Measurements from ENCODE around the gene AP1M2. TPM values are rescaled to one million over a fixed set of nuclear protein-coding genes. Genes with fewer than 3 reads are reported as not detected.
A peak's percentile ranks its signal among the peaks of the same experiment; 100 is the strongest.
"Not testable (repeated sequence)": the region's sequence is repeated elsewhere in the genome, so short reads cannot be mapped to it uniquely, and the experiment has no call there.

AP1M2 gene
- total RNA-seq, 1 donor from 2014 or later, result 29.0 TPM

GRCh38 chr19:10577951-10578350 is 9.2 kb downstream of the AP1M2 start:
- H3K4me1 ChIP-seq, result peaks cover 7% of the 10 kb centered on the region
- intact Hi-C loops (cut with DNase I), result no loop called here
- TF ChIP-seq POLR2A (IDR thresholded peaks at IDR 0.05) (no peak), CTCF (IDR thresholded peaks at IDR 0.05) (no peak), POLR2AphosphoS5 (IDR thresholded peaks at IDR 0.05; ENCODE audit: insufficient read depth in 1 of 2, low read depth in 1 of 2) (no peak)
- no peak for DNase-seq (ENCODE audit: extremely low spot score in 2 of 2)
- H3K4me3 ChIP-seq, result no peak overlapping the region
- H3K36me3 ChIP-seq, result no peaks in the 10 kb centered on the region
- no peak overlapping the region for H3K27ac ChIP-seq
- H3K27me3 ChIP-seq, result no peaks in the 10 kb centered on the region
- no peaks in the 10 kb centered on the region for H3K9me3 ChIP-seq

- H3K27me3 ChIP-seq, result no peaks in the 10 kb centered on the region
- H3K9me3 ChIP-seq, result no peaks in the 10 kb centered on the region
- no peak for TF ChIP-seq POLR2AphosphoS5 (IDR thresholded peaks at IDR 0.05; ENCODE audit: insufficient read depth in 1 of 2, low read depth in 1 of 2)
- no peak for TF ChIP-seq CTCF (IDR thresholded peaks at IDR 0.05)
- TF ChIP-seq POLR2A (IDR thresholded peaks at IDR 0.05), result no peak
- intact Hi-C loops (cut with DNase I), result no loop called here
- H3K4me1 ChIP-seq, result peaks cover 8% of the 10 kb centered on the region
- no peaks in the 10 kb centered on the region for H3K36me3 ChIP-seq
- no peak for DNase-seq (ENCODE audit: extremely low spot score in 2 of 2)
- H3K4me3 ChIP-seq, result no peak overlapping the region
- no peak overlapping the region for H3K27ac ChIP-seq
These were observed 11.9 kb downstream of the AP1M2 start for GRCh38 chr19:10575011-10575716.

- no peaks in the 10 kb centered on the region for H3K9me3 ChIP-seq
- DNase-seq (ENCODE audit: extremely low spot score in 2 of 2), result no peak
- no peak overlapping the region for H3K4me3 ChIP-seq
- H3K27ac ChIP-seq, result no peak overlapping the region
- H3K27me3 ChIP-seq, result no peaks in the 10 kb centered on the region
- TF ChIP-seq CTCF (IDR thresholded peaks at IDR 0.05) (no peak), POLR2A (IDR thresholded peaks at IDR 0.05) (no peak), POLR2AphosphoS5 (IDR thresholded peaks at IDR 0.05; ENCODE audit: insufficient read depth in 1 of 2, low read depth in 1 of 2) (no peak)
- peaks cover 14% of the 10 kb centered on the region for H3K4me1 ChIP-seq
- intact Hi-C loops (cut with DNase I), result no loop called here
- no peaks in the 10 kb centered on the region for H3K36me3 ChIP-seq
These were observed 12.7 kb downstream of the AP1M2 start for GRCh38 chr19:10574462-10574861.

- H3K9me3 ChIP-seq; H3K27me3 ChIP-seq; intact Hi-C loops (cut with DNase I); DNase-seq (ENCODE audit: extremely low spot score in 2 of 2); H3K36me3 ChIP-seq; H3K4me3 ChIP-seq; H3K27ac ChIP-seq: not testable (repeated sequence)
- H3K4me1 ChIP-seq, result peaks cover 18% of the 10 kb centered on the region
These were observed 13.3 kb downstream of the AP1M2 start for GRCh38 chr19:10573793-10574192.

GRCh38 chr19:10568826-10569651 is 18.1 kb downstream of the AP1M2 start, which contains the start of gene CDKN2D:
TSS of gene CDKN2D (minus strand) at chr19:10568979. CDS start at chr19:10568653, 326 bp downstream.
- intact Hi-C loops (cut with DNase I), result loop anchor here (5.0 kb wide), 1 partner anchor 167 kb away; the partner anchor contains the start of gene CDC37
- Histone ChIP-seq H3K27ac (peak within 1 kb of the TSS; percentile 82), H3K4me3 (peak within 1 kb of the TSS; percentile 69 to 81), H3K27me3 (no peaks in the 10 kb centered on the region), H3K9me3 (no peaks in the 10 kb centered on the region), H3K36me3 (peaks cover 0 to 3% of the 10 kb centered on the region in 2 donors), H3K4me1 (peaks cover 56% of the 10 kb centered on the region)
- peak in 2 of 3 experiments; percentile 45 to 46 for TF ChIP-seq CTCF (IDR thresholded peaks at IDR 0.05)
- TF ChIP-seq POLR2A (IDR thresholded peaks at IDR 0.05), result peak in 1 of 2 donors; percentile 76
- TF ChIP-seq POLR2AphosphoS5 (IDR thresholded peaks at IDR 0.05; ENCODE audit: insufficient read depth in 1 of 2, low read depth in 1 of 2), result peak; percentile 87 to 93
- DNase-seq (ENCODE audit: extremely low spot score in 2 of 2), result peak in 1 of 2 donors; percentile 99
